ENCODE measurements around the gene ADAT1.
A peak's percentile ranks its signal among the peaks of the same experiment; 100 is the strongest.

- TF ChIP-seq CTCF (IDR thresholded peaks at IDR 0.05; ENCODE audit: low read length) = peak; percentile 48
- no peak for TF ChIP-seq EZH2phosphoT487 (IDR thresholded peaks at IDR 0.05; ENCODE audit: low read length)
These were observed 72.8 kb downstream of the ADAT1 start for GRCh38 chr16:75550211-75550662.

Measured in MM.1S (cell line).